CD4-positive, alpha-beta memory T cell (primary cell): ENCODE measurements around the gene SPTLC2. TPM values are rescaled to one million over a fixed set of nuclear protein-coding genes. Genes with fewer than 3 reads are reported as not detected.

Experiments
- CTCF ChIA-PET: fragments of 350-600 bp; sonication (Branson Sonifier 250); formaldehyde crosslinking; loops from one replicate; lab custom pipeline; 2021; ENCODE audit warnings: inconsistent platforms; ENCODE audit not compliant: partially characterized antibody; lab: Charles Lee
- POLR2A ChIA-PET: fragments of 350-600 bp; sonication (Branson Sonifier 250); formaldehyde crosslinking; loops from one replicate; lab custom pipeline; 2021; ENCODE audit not compliant: partially characterized antibody; lab: Charles Lee
- DNase-seq, 5 donors: peaks; one replicate each; pipeline versions ENCODE4 v3.0.0 to v3.0.0-alpha.2; 2020 to 2022; ENCODE audit warnings: mixed read lengths in 1 of 5
- H3K27ac ChIP-seq: one replicate; pipeline ENCODE4 v1.7.0; 2013; ENCODE audit warnings: low read depth, low read length
- H3K27me3 ChIP-seq: 2 replicates; pipeline ENCODE4 v1.7.0; 2013; ENCODE audit warnings: mild to moderate bottlenecking, low read length, moderate library complexity; ENCODE audit not compliant: insufficient read depth
- H3K36me3 ChIP-seq: 2 replicates; pipeline ENCODE4 v1.7.0; 2013; ENCODE audit warnings: mild to moderate bottlenecking, low read length, moderate library complexity; ENCODE audit not compliant: insufficient read depth
- H3K4me1 ChIP-seq: 2 replicates; pipeline ENCODE4 v1.7.0; 2013; ENCODE audit warnings: mild to moderate bottlenecking, low read length, moderate library complexity; ENCODE audit not compliant: insufficient read depth
- H3K4me3 ChIP-seq, 2 donors: one replicate each; pipeline ENCODE4 v1.7.0; 2013; ENCODE audit warnings: low read length in 2 of 2, mild to moderate bottlenecking in 1 of 2
- H3K9me3 ChIP-seq, 2 donors: one replicate each; pipeline ENCODE4 v1.7.0; 2013; ENCODE audit warnings: low read length in 2 of 2, control low read depth in 1 of 2; ENCODE audit not compliant: control insufficient read depth in 1 of 2
- H3K27ac Mint-ChIP-seq, 7 donors: one replicate each; pipeline ENCODE4 v1.8.0; 2020 to 2021; ENCODE audit warnings: mixed read lengths in 7 of 7, mild to moderate bottlenecking in 6 of 7, inconsistent platforms in 3 of 7, moderate library complexity in 3 of 7
- H3K27me3 Mint-ChIP-seq, 2 donors: one replicate each; pipeline ENCODE4 v1.8.0; 2020 to 2021; ENCODE audit warnings: mixed read lengths in 2 of 2
- H3K36me3 Mint-ChIP-seq, 2 donors: one replicate each; pipeline ENCODE4 v1.8.0; 2020 to 2021; ENCODE audit warnings: mixed read lengths in 2 of 2, inconsistent platforms in 1 of 2, mild to moderate bottlenecking in 1 of 2
- H3K4me1 Mint-ChIP-seq, 4 donors: one replicate each; pipeline ENCODE4 v1.8.0; 2020 to 2021; ENCODE audit warnings: mixed read lengths in 4 of 4, mild to moderate bottlenecking in 1 of 4
- H3K4me3 Mint-ChIP-seq, 8 donors: one replicate each; pipeline ENCODE4 v1.8.0; 2020 to 2021; ENCODE audit warnings: mixed read lengths in 8 of 8, mild to moderate bottlenecking in 7 of 8, moderate library complexity in 6 of 8, inconsistent platforms in 3 of 8
- H3K9me3 Mint-ChIP-seq, 8 donors: one replicate each; pipeline ENCODE4 v1.8.0; 2020 to 2021; ENCODE audit warnings: mixed read lengths in 8 of 8, mild to moderate bottlenecking in 5 of 8, inconsistent platforms in 3 of 8, moderate library complexity in 1 of 8
- intact Hi-C: fragments of 100-400 bp; cut with micrococcal nuclease; formaldehyde crosslinking; loops from one replicate; pipeline ENCODE4 v1.15.1; 2023
- polyA plus RNA-seq, 2 donors: library from polyadenylated mRNA; unstranded; fragments of 300-500 nt; fragmentation: Illumina TruSeq; gene quantifications; one replicate each; pipeline ENCODE4 v1.2.3, GENCODE V29; 2021
- total RNA-seq, 2 experiments: library from RNA; stranded (reverse); gene quantifications; one replicate each; pipeline ENCODE4 v1.2.3, GENCODE V29; 2021

The SPTLC2 gene
- total and polyA plus RNA-seq, 4 experiments from 2014 or later: 11.2 to 31.3 (median 24.8) TPM

GRCh38 chr14:77603654-77604255, 12.7 kb downstream of the SPTLC2 start:
- Mint-ChIP-seq H3K27ac (peak overlapping the region in 5 of 7 donors; percentile 5 to 66 (median 48)), H3K27me3 (no peaks in the 10 kb centered on the region), H3K4me1 (peaks cover 43 to 76% (median 60%) of the 10 kb centered on the region in 4 donors), H3K36me3 (peaks cover 0 to 4% of the 10 kb centered on the region in 2 donors), H3K4me3 (peak overlapping the region in 3 of 8 donors; percentile 0 to 15 (median 9)), H3K9me3 (no peaks in the 10 kb centered on the region)
- H3K36me3 ChIP-seq: no peaks in the 10 kb centered on the region
- no peaks in the 10 kb centered on the region for H3K9me3 ChIP-seq
- no peak for DNase-seq
- ChIA-PET CTCF (no interaction called here), POLR2A (no interaction called here)
- intact Hi-C loops: loop anchor here (5.0 kb wide), 1 partner anchor 104 kb away; the partner anchor contains the start of genes ALKBH1 and SLIRP
- no peaks in the 10 kb centered on the region for H3K27me3 ChIP-seq
- H3K4me1 ChIP-seq: peaks cover 60% of the 10 kb centered on the region
- no peak overlapping the region for H3K27ac ChIP-seq
- no peak overlapping the region for H3K4me3 ChIP-seq

GRCh38 chr14:77603031-77603430, 13.4 kb downstream of the SPTLC2 start:
- no peaks in the 10 kb centered on the region for H3K9me3 ChIP-seq
- H3K4me3 Mint-ChIP-seq: no peak overlapping the region
- POLR2A ChIA-PET: interaction anchor here (1.8 kb wide), 1 partner anchor 13 kb away, joined by 5 read pairs; the partner anchor contains the start of gene SPTLC2
- peaks cover 61% of the 10 kb centered on the region for H3K4me1 ChIP-seq
- no peaks in the 10 kb centered on the region for H3K27me3 Mint-ChIP-seq
- H3K27me3 ChIP-seq: no peaks in the 10 kb centered on the region
- DNase-seq: no peak
- H3K36me3 ChIP-seq: no peaks in the 10 kb centered on the region
- peak overlapping the region in 1 of 7 donors; percentile 27 for H3K27ac Mint-ChIP-seq
- H3K9me3 Mint-ChIP-seq: no peaks in the 10 kb centered on the region
- no peak overlapping the region for H3K4me3 ChIP-seq
- peaks cover 43 to 76% (median 61%) of the 10 kb centered on the region in 4 donors for H3K4me1 Mint-ChIP-seq
- CTCF ChIA-PET: no interaction called here
- intact Hi-C loops: loop anchor here (5.0 kb wide), 1 partner anchor 104 kb away; the partner anchor contains the start of genes ALKBH1 and SLIRP
- H3K27ac ChIP-seq: no peak overlapping the region
- H3K36me3 Mint-ChIP-seq: peaks cover 0 to 6% of the 10 kb centered on the region in 2 donors

GRCh38 chr14:77601846-77602619, 14.4 kb downstream of the SPTLC2 start:
- Histone ChIP-seq H3K27ac (no peak overlapping the region), H3K27me3 (no peaks in the 10 kb centered on the region), H3K36me3 (no peaks in the 10 kb centered on the region), H3K4me3 (no peak overlapping the region), H3K4me1 (peaks cover 51% of the 10 kb centered on the region), H3K9me3 (no peaks in the 10 kb centered on the region)
- CTCF ChIA-PET: no interaction called here
- Mint-ChIP-seq H3K9me3 (no peaks in the 10 kb centered on the region), H3K36me3 (peaks cover 0 to 7% of the 10 kb centered on the region in 2 donors), H3K4me3 (peak overlapping the region in 3 of 8 donors; percentile 3 to 41 (median 8)), H3K4me1 (peaks cover 37 to 68% (median 54%) of the 10 kb centered on the region in 4 donors), H3K27me3 (no peaks in the 10 kb centered on the region), H3K27ac (peak overlapping the region in 5 of 7 donors; percentile 4 to 90 (median 44))
- DNase-seq: no peak
- intact Hi-C loops: loop anchor here (5.0 kb wide), 1 partner anchor 105 kb away; the partner anchor contains the start of genes ALKBH1 and SLIRP
- POLR2A ChIA-PET: interaction anchor here (1.8 kb wide), 1 partner anchor 14 kb away, joined by 5 read pairs; the partner anchor contains the start of gene SPTLC2

GRCh38 chr14:77599889-77600288, 16.5 kb downstream of the SPTLC2 start:
- Histone ChIP-seq H3K4me1 (peaks cover 35% of the 10 kb centered on the region), H3K27me3 (no peaks in the 10 kb centered on the region), H3K36me3 (peaks cover 3% of the 10 kb centered on the region), H3K27ac (no peak overlapping the region), H3K4me3 (no peak overlapping the region), H3K9me3 (no peaks in the 10 kb centered on the region)
- peak overlapping the region in 5 of 8 donors; percentile 36 to 68 (median 57) for H3K4me3 Mint-ChIP-seq
- intact Hi-C loops: loop anchor here (2.0 to 5.0 kb wide), 2 partner anchors 17 to 107 kb away; partner anchors contain the start of genes ALKBH1, SLIRP and SPTLC2
- H3K4me1 Mint-ChIP-seq: peaks cover 34 to 64% (median 47%) of the 10 kb centered on the region in 4 donors
- peak overlapping the region; percentile 87 to 94 (median 91) for H3K27ac Mint-ChIP-seq
- DNase-seq: no peak
- no peaks in the 10 kb centered on the region for H3K27me3 Mint-ChIP-seq
- no peaks in the 10 kb centered on the region for H3K9me3 Mint-ChIP-seq
- peaks cover 6 to 21% of the 10 kb centered on the region in 2 donors for H3K36me3 Mint-ChIP-seq
- CTCF ChIA-PET: no interaction called here
- POLR2A ChIA-PET: no interaction called here

GRCh38 chr14:77598366-77599070, 17.9 kb downstream of the SPTLC2 start:
- peak overlapping the region; percentile 57 to 78 (median 70) for H3K4me3 Mint-ChIP-seq
- Histone ChIP-seq H3K4me3 (no peak overlapping the region), H3K27ac (peak overlapping the region; percentile 61), H3K36me3 (peaks cover 3% of the 10 kb centered on the region), H3K27me3 (no peaks in the 10 kb centered on the region), H3K4me1 (peaks cover 42% of the 10 kb centered on the region), H3K9me3 (no peaks in the 10 kb centered on the region)
- no peaks in the 10 kb centered on the region for H3K27me3 Mint-ChIP-seq
- DNase-seq: peak; percentile 42 to 62 (median 54)
- H3K36me3 Mint-ChIP-seq: peaks cover 11 to 27% of the 10 kb centered on the region in 2 donors
- peaks cover 39 to 71% (median 52%) of the 10 kb centered on the region in 4 donors for H3K4me1 Mint-ChIP-seq
- no peaks in the 10 kb centered on the region for H3K9me3 Mint-ChIP-seq
- ChIA-PET POLR2A (interaction anchor here (0.6 to 1.3 kb wide), 3 partner anchors 17 to 493 kb away, joined by 3 to 4 read pairs (median 3); partner anchors contain the start of gene SPTLC2), CTCF (interaction anchor here (1.2 kb wide), 1 partner anchor 19 kb away, joined by 3 read pairs; no protein-coding TSS in a partner anchor)
- peak overlapping the region; percentile 89 to 95 (median 91) for H3K27ac Mint-ChIP-seq
- intact Hi-C loops: loop anchor here (2.0 kb wide), 1 partner anchor 18 kb away; the partner anchor contains the start of gene SPTLC2

- peaks cover 35 to 73% (median 53%) of the 10 kb centered on the region in 4 donors for H3K4me1 Mint-ChIP-seq
- H3K36me3 Mint-ChIP-seq: peaks cover 15 to 29% of the 10 kb centered on the region in 2 donors
- intact Hi-C loops: no loop called here
- ChIA-PET CTCF (interaction anchor here (0.6 to 1.9 kb wide), 5 partner anchors 15 to 687 kb away, joined by 3 to 5 read pairs (median 3); no protein-coding TSS in a partner anchor), POLR2A (interaction anchor here (1.1 to 1.4 kb wide), 3 partner anchors 13 to 24 kb away, joined by 5 to 7 read pairs (median 5); no protein-coding TSS in a partner anchor)
- Histone ChIP-seq H3K9me3 (no peaks in the 10 kb centered on the region), H3K36me3 (peaks cover 3% of the 10 kb centered on the region), H3K4me1 (peaks cover 50% of the 10 kb centered on the region), H3K27me3 (no peaks in the 10 kb centered on the region), H3K4me3 (peak overlapping the region; percentile 14 to 29), H3K27ac (peak overlapping the region; percentile 55)
- H3K9me3 Mint-ChIP-seq: no peaks in the 10 kb centered on the region
- peak overlapping the region; percentile 87 to 98 (median 95) for H3K27ac Mint-ChIP-seq
- peak overlapping the region; percentile 62 to 89 (median 77) for H3K4me3 Mint-ChIP-seq
- DNase-seq: peak in 4 of 5 donors; percentile 49 to 67 (median 60)
- H3K27me3 Mint-ChIP-seq: no peaks in the 10 kb centered on the region
Measured at GRCh38 chr14:77593501-77593961, 22.9 kb downstream of the SPTLC2 start.
